ENCODE measurements around the gene SFPQ. TPM values are rescaled to one million over a fixed set of nuclear protein-coding genes. Genes with fewer than 3 reads are reported as not detected.

The SFPQ gene
- total RNA-seq, 4 donors from 2014 or later, result 169 to 431 (median 245) TPM

- DNase-seq, result no peak
- no peak overlapping the region for H3K27ac ChIP-seq
- H3K9me3 ChIP-seq, result no peaks in the 10 kb centered on the region
- 40 to 60% methylated on average over 1 to 2 of the region's 2 CpGs for WGBS, 2 donors (ENCODE audit: low coverage in 1 of 2)
- H3K4me3 ChIP-seq, result no peak overlapping the region
- in situ Hi-C loops (cut with MboI; ENCODE audit: low pct_ligation_motif_present in 1 of 4, low pct_unique_long_range_greater_than_20kb in 1 of 4, low sequenced_read_pairs in 3 of 4) (no loop called here), intact Hi-C loops (cut with DNase I; ENCODE audit: low total_unique reads) (no loop called here)
- H3K36me3 ChIP-seq, result peaks cover 0 to 38% (median 19%) of the 10 kb centered on the region in 4 donors
- H3K4me1 ChIP-seq, result peaks cover 0 to 2% (median under 1%) of the 10 kb centered on the region in 4 donors
- H3K27me3 ChIP-seq, result no peaks in the 10 kb centered on the region
- TF ChIP-seq POLR2AphosphoS5 (IDR thresholded peaks at IDR 0.05) (no peak), CTCF (IDR thresholded peaks at IDR 0.05) (no peak), POLR2A (IDR thresholded peaks at IDR 0.05) (no peak), EP300 (IDR thresholded peaks at IDR 0.05; ENCODE audit: low read depth) (no peak)
Measured at GRCh38 chr1:35173909-35174540, 18.9 kb downstream of the SFPQ start.

DNA sequence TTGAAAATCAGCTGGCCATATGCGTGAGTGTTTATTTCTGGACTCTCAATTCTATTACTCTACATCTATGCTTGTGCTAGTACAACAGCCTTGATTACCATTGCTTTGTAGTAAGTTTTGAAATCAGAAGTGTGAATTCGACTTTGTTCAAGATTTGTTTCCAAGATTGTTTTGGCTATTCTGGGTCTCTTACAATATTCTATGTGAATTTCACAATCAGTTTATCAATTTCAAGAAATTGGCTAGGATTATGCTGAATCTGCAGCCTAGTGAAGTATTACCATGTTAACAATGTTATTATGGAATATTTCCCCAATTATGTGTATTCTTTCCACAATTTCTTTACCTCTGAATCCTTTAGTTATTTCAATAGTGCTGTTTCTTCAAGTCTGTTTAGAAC lies 19.5 kb downstream of the SFPQ start:
- H3K4me3 ChIP-seq, result no peak overlapping the region
- H3K9me3 ChIP-seq, result no peaks in the 10 kb centered on the region
- peaks cover 0 to 37% (median 16%) of the 10 kb centered on the region in 4 donors for H3K36me3 ChIP-seq
- TF ChIP-seq POLR2AphosphoS5 (IDR thresholded peaks at IDR 0.05), result no peak
- no peak overlapping the region for H3K27ac ChIP-seq
- intact Hi-C loops (cut with DNase I; ENCODE audit: low total_unique reads) (no loop called here), in situ Hi-C loops (cut with MboI; ENCODE audit: low pct_ligation_motif_present in 1 of 4, low pct_unique_long_range_greater_than_20kb in 1 of 4, low sequenced_read_pairs in 3 of 4) (no loop called here)
- WGBS, 2 donors (ENCODE audit: low coverage in 1 of 2), result 60 to 77% methylated on average over 2 of the region's 2 CpGs
- no peaks in the 10 kb centered on the region for H3K4me1 ChIP-seq
- DNase-seq, result no peak
- no peaks in the 10 kb centered on the region for H3K27me3 ChIP-seq

GRCh38 chr1:35172022-35172421 lies 20.9 kb downstream of the SFPQ start:
- in situ Hi-C loops (cut with MboI; ENCODE audit: low pct_ligation_motif_present in 1 of 4, low pct_unique_long_range_greater_than_20kb in 1 of 4, low sequenced_read_pairs in 3 of 4) (no loop called here), intact Hi-C loops (cut with DNase I; ENCODE audit: low total_unique reads) (no loop called here)
- no peak for DNase-seq
- Histone ChIP-seq H3K27me3 (no peaks in the 10 kb centered on the region), H3K9me3 (no peaks in the 10 kb centered on the region), H3K4me1 (no peaks in the 10 kb centered on the region), H3K4me3 (no peak overlapping the region), H3K36me3 (peaks cover 0 to 22% (median 9%) of the 10 kb centered on the region in 4 donors), H3K27ac (no peak overlapping the region)
- WGBS, 2 donors (ENCODE audit: low coverage in 1 of 2), result 90 to 92% methylated on average over 2 to 8 of the region's 8 CpGs
- TF ChIP-seq POLR2AphosphoS5 (IDR thresholded peaks at IDR 0.05) (no peak), CTCF (IDR thresholded peaks at IDR 0.05) (no peak), POLR2A (IDR thresholded peaks at IDR 0.05) (no peak), EP300 (IDR thresholded peaks at IDR 0.05; ENCODE audit: low read depth) (no peak)

DNA sequence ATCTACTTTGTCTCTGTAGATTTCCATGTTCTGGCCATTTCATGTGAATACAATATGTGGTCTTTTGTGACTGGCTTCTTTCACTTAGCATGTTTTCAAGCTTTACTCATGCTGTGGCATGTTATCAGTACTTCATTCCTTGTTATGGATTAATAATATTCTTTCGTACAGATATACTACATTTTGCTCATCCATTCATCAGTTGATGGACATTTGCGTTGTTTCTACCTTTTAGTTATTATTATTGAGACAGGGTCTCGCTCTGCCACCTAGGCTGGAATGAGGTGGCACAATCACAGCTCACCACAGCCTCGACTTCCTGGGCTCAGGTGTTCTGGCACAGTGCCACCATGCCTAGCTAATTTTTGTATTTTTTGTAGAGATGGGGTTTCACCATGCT lies 21.4 kb downstream of the SFPQ start:
- no peak for DNase-seq
- in situ Hi-C loops (cut with MboI; ENCODE audit: low pct_ligation_motif_present in 1 of 4, low pct_unique_long_range_greater_than_20kb in 1 of 4, low sequenced_read_pairs in 3 of 4), result no loop called here
- intact Hi-C loops (cut with DNase I; ENCODE audit: low total_unique reads), result no loop called here
- H3K9me3 ChIP-seq, result no peaks in the 10 kb centered on the region
- H3K36me3 ChIP-seq, result peaks cover 0 to 18% (median 6%) of the 10 kb centered on the region in 4 donors
- H3K27me3 ChIP-seq, result no peaks in the 10 kb centered on the region
- no peaks in the 10 kb centered on the region for H3K4me1 ChIP-seq
- 81 to 95% methylated on average over 2 to 4 of the region's 4 CpGs for WGBS, 2 donors (ENCODE audit: low coverage in 1 of 2)
- H3K27ac ChIP-seq, result no peak overlapping the region
- H3K4me3 ChIP-seq, result no peak overlapping the region
- no peak for TF ChIP-seq EP300 (IDR thresholded peaks at IDR 0.05; ENCODE audit: low read depth)
- no peak for TF ChIP-seq POLR2AphosphoS5 (IDR thresholded peaks at IDR 0.05)
- TF ChIP-seq CTCF (IDR thresholded peaks at IDR 0.05), result no peak
- no peak for TF ChIP-seq POLR2A (IDR thresholded peaks at IDR 0.05)

DNA sequence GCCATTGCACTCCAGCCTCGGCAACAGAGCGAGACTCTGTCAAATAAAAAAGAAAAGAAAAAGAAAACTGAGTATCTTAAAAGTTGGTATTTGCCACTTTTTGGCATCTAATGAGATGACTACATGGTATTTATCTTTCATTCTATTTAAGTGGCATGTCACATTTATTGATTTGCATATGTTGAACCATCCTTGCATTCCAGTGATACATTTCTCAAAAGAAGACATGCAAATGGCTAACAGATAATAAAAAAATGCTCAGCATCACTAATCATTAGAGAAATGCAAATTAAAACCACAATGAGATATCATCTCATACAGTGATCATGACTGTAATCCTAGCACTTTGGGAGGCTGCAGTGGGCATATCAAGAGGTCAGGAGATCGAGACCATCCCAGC lies 28.1 kb downstream of the SFPQ start:
- in situ Hi-C loops (cut with MboI; ENCODE audit: low pct_ligation_motif_present in 1 of 4, low pct_unique_long_range_greater_than_20kb in 1 of 4, low sequenced_read_pairs in 3 of 4) (no loop called here), intact Hi-C loops (cut with DNase I; ENCODE audit: low total_unique reads) (no loop called here)
- H3K4me1 ChIP-seq, result no peaks in the 10 kb centered on the region
- no peaks in the 10 kb centered on the region for H3K36me3 ChIP-seq
- 90 to 96% methylated on average over 2 to 3 of the region's 3 CpGs for WGBS, 2 donors (ENCODE audit: low coverage in 1 of 2)
- no peak overlapping the region for H3K27ac ChIP-seq
- DNase-seq, result no peak
- no peak overlapping the region for H3K4me3 ChIP-seq
- TF ChIP-seq CTCF (IDR thresholded peaks at IDR 0.05) (no peak), POLR2AphosphoS5 (IDR thresholded peaks at IDR 0.05) (no peak), EP300 (IDR thresholded peaks at IDR 0.05; ENCODE audit: low read depth) (no peak), POLR2A (IDR thresholded peaks at IDR 0.05) (no peak)
- no peaks in the 10 kb centered on the region for H3K27me3 ChIP-seq
- H3K9me3 ChIP-seq, result peaks cover 4 to 8% of the 10 kb centered on the region in 2 donors
